Fibroblast of mammary gland (primary cell): ENCODE data around the gene DDX52.

ENCODE experiments used
- DNase-seq: peaks from one replicate; pipeline ENCODE4 v3.0.0-alpha.2; 2010; ENCODE audit warnings: low read depth
- H3K4me3 ChIP-seq: 2 replicates; pipeline ENCODE4 v1.5.1; 2011; ENCODE audit warnings: low read depth, mild to moderate bottlenecking, low read length, moderate library complexity; ENCODE audit not compliant: control insufficient read depth
- TF ChIP-seq, protein P1 (sequence below): conservative IDR thresholded peaks from 2 replicates; pipeline ENCODE4 v1.5.1; 2011; ENCODE audit warnings: low read depth, low read length, inconsistent platforms; ENCODE audit not compliant: control insufficient read depth, insufficient read depth

The DDX52 gene

DNA sequence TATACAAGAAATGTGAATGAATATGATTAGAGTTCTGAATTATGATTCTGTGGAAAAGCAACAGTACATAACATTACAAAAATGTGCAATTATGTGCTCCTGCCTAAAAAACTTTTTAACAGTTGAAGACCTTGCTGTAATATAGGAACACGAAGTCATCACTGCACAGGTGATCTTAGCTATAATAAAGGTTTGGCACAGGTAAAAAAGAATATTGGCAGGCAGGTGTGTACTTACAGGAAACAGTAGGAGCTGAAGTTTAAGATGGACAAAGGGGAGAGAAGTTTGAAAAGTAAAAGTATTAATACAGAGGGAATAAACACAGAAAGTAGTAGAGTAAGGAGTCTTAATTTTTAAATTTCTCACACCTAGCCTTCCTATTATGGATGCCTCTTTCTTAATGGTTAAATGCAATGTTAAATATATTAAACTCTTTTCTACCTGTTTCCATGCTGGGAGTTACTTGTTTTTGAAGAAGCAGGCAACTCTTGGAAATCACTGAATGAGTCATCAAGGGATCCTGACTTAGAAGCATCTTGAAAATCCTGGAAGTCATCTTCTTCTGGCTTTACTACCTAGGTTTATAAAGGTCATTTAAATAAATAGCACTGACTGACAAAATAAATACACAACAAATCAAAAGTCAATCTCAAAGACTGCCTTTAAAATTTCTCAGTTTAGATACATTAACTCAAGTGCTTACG lies 74.7 kb downstream of the DDX52 start:
- no peak overlapping the region for H3K4me3 ChIP-seq
- TF ChIP-seq, protein P1, sequence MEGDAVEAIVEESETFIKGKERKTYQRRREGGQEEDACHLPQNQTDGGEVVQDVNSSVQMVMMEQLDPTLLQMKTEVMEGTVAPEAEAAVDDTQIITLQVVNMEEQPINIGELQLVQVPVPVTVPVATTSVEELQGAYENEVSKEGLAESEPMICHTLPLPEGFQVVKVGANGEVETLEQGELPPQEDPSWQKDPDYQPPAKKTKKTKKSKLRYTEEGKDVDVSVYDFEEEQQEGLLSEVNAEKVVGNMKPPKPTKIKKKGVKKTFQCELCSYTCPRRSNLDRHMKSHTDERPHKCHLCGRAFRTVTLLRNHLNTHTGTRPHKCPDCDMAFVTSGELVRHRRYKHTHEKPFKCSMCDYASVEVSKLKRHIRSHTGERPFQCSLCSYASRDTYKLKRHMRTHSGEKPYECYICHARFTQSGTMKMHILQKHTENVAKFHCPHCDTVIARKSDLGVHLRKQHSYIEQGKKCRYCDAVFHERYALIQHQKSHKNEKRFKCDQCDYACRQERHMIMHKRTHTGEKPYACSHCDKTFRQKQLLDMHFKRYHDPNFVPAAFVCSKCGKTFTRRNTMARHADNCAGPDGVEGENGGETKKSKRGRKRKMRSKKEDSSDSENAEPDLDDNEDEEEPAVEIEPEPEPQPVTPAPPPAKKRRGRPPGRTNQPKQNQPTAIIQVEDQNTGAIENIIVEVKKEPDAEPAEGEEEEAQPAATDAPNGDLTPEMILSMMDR = no peak
- no peak for DNase-seq

DNA sequence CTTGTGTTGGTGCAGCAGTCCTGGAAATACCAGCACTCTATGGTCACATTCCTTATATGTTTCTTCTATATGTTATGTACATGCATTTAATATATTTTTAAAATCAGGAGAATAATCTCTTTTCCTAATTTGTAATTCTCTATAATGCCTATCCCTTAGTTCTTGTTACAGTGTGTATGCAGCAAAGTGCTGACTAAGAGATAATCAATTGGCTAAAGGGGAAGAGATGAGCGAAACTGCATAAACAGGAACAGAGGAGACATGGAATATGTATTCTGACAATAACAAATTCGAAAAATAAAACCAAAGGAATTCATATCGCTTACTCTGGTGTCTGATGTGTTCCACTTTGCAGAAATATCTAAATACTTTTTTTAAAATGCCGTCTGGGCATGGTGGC lies 75.7 kb downstream of the DDX52 start:
- H3K4me3 ChIP-seq = no peak overlapping the region
- TF ChIP-seq, protein P1 = no peak
- DNase-seq = no peak

DNA sequence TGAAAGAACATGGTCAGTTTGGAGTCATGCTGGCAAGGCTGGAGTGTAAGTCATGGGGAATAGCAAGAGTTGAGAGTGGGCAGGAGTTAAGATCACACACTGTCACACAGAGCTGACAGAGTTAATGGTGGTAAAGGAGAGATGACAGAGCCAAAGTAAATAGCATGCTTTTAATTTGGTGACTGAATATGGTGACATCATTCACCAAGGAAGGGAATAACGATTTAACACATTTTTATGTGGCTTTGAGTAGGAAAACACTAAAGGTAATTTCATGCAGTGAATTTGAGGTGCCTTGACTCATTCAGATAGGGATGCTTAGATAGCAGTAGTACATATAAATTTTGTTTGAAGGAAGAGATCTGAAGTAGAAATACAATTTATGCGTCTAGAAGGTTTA lies 76.1 kb downstream of the DDX52 start:
- no peak for DNase-seq
- no peak overlapping the region for H3K4me3 ChIP-seq
- TF ChIP-seq, protein P1 = no peak

DNA sequence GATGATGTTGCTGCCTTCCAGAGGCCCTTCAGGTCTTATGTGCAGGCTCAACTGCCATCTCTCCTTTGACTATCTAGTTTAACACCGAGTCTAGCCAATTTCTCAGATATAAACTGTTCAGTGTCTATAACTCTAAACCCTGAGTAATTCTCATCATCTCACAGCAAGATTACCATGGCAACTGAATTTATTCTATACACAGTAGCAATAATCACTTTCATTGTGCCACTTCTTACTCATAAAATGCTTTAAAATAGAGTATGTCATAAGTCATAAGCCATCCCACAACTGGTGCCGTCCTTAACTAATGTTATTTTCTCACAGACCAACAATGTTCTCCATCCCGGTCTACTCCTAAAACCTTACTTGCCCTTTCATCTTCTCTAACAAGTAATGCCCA lies 79.0 kb downstream of the DDX52 start:
- TF ChIP-seq, protein P1 = no peak
- DNase-seq = no peak
- no peak overlapping the region for H3K4me3 ChIP-seq

DNA sequence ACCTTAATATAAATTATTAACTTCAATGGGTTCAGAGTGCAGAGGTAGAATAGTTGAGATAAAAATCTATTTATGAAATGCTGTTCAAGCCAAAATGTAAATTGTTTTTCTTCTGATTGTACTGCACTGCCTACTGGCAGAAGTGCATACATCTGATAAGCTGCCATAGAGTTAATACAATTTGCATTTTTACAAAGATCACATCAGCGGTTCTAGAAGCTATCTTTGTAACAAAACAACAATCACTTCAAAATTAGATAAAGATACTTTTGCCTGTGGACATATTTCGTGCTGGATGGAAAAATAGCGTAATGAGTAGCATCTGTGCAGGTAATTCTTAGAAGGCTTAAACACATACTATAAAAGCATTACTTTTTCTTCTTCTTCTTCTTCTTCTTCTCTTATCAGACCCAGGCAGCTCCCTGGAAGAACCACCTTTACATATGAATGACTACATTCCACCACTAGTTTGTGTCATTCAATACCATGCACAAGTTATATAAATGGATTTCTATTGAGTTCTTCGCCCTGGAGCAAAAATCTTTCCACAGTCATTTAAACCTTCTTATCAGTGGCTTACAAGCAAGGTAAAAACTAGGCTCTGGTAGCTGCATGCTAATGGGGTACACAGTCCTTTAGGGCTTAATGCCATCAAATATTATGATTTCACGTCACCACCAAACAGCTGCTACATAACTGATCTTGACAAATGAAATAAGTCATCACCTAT lies 81.1 kb downstream of the DDX52 start:
- DNase-seq = no peak
- TF ChIP-seq, protein P1 = no peak
- H3K4me3 ChIP-seq = no peak overlapping the region
